HL-60/S4 (cell line): ENCODE results near the gene DIP2C.
"Not testable (repeated sequence)": the region's sequence is repeated elsewhere in the genome, so short reads cannot be mapped to it uniquely, and the experiment has no call there.

ENCODE experiments used
- in situ Hi-C: fragments of 300-500 bp; cut with MboI; formaldehyde crosslinking; loops from 2 replicates; pipeline ENCODE4 v1.14.3; 2022; ENCODE audit warnings: low sequenced_read_pairs

Gene DIP2C

GRCh38 chr10:538895-539294, 150.6 kb downstream of the DIP2C start:
- in situ Hi-C loops: no loop called here

GRCh38 chr10:536935-537334, 152.5 kb downstream of the DIP2C start:
- in situ Hi-C loops: no loop called here

DNA sequence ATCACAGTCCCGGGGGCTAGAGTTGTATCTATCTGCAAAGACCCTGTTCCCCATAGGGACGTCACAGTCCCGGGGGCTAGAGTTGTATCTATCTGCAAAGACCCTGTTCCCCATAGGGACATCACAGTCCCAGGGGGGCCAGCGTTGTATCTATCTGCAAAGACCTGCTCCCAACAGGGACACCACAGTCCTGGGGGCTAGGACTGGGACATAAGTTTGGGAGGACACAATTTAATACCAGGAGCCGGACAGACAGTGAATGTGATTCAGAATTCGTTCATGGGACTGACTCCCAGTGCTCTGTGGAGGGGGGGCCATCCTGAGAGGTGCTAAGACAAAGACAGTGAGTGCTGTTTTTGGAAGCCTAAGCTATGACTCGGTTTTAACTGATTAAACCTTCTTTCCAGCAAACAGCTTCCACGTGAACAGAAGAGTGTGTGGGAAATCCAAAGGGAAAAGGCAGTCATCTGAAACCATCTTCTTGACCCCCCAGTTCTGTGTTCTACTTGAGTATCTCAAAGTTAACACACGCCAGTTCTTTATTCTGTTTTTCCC, 153.0 kb downstream of the DIP2C start:
- in situ Hi-C loops: no loop called here

GRCh38 chr10:535952-536351, 153.5 kb downstream of the DIP2C start:
- in situ Hi-C loops: no loop called here

GRCh38 chr10:535051-535450, 154.4 kb downstream of the DIP2C start:
- in situ Hi-C loops: no loop called here

GRCh38 chr10:534047-534566, 155.4 kb downstream of the DIP2C start:
- in situ Hi-C loops: no loop called here

GRCh38 chr10:533611-534010, 155.9 kb downstream of the DIP2C start:
- in situ Hi-C loops: no loop called here

DNA sequence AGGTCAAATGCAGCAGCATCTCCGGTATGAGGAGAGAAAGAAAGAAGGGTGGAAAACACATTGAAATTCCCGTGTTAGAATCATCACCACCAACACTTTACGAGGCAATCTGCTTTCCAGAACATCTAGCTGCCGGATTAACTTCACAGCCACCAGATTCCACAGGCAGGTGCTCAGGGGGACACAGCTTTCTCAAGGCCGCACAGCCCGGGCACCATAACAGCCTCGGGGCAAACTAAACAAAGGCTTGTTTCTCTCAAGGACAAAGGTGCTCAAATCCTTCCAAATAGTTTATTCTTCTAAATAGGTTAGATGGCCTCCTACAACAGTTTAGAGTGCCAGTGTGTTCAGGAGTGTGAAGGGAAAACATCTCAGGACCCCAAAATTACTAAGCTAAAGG, 156.3 kb downstream of the DIP2C start:
- in situ Hi-C loops: no loop called here

GRCh38 chr10:532331-532730, 157.1 kb downstream of the DIP2C start:
- in situ Hi-C loops: not testable (repeated sequence)

GRCh38 chr10:531541-531940, 157.9 kb downstream of the DIP2C start:
- in situ Hi-C loops: no loop called here

DNA sequence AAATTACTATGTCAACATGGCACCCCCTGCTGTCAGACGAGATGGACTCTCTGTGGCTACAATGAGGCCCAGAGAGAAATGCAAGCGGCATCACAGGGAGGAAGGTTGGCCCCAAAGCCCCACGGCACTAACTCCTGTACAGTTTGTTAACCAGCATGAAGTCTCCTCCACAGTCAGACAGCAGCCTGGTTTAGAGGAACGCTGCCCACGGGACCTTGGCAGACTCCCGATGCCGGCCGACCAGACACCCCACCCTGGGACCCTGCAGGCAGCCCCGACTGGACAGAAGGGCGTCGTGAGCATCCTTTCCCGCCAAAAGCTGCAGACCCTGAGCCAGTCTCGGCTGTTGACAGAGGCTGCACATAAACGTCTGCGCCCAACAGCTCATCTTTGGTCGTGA, 158.8 kb downstream of the DIP2C start:
- in situ Hi-C loops: no loop called here

GRCh38 chr10:529468-530230, 159.8 kb downstream of the DIP2C start:
- in situ Hi-C loops: no loop called here

GRCh38 chr10:528173-529165, 161.0 kb downstream of the DIP2C start:
- in situ Hi-C loops: no loop called here

GRCh38 chr10:527416-527815, 162.1 kb downstream of the DIP2C start:
- in situ Hi-C loops: no loop called here

- in situ Hi-C loops: no loop called here
Observed at GRCh38 chr10:526651-527312, 162.7 kb downstream of the DIP2C start.

GRCh38 chr10:525565-526315, 163.7 kb downstream of the DIP2C start:
- in situ Hi-C loops: no loop called here

- in situ Hi-C loops: no loop called here
Observed at GRCh38 chr10:523925-524324, 165.5 kb downstream of the DIP2C start.

- in situ Hi-C loops: no loop called here
Observed at GRCh38 chr10:522350-522749, 167.1 kb downstream of the DIP2C start.

DNA sequence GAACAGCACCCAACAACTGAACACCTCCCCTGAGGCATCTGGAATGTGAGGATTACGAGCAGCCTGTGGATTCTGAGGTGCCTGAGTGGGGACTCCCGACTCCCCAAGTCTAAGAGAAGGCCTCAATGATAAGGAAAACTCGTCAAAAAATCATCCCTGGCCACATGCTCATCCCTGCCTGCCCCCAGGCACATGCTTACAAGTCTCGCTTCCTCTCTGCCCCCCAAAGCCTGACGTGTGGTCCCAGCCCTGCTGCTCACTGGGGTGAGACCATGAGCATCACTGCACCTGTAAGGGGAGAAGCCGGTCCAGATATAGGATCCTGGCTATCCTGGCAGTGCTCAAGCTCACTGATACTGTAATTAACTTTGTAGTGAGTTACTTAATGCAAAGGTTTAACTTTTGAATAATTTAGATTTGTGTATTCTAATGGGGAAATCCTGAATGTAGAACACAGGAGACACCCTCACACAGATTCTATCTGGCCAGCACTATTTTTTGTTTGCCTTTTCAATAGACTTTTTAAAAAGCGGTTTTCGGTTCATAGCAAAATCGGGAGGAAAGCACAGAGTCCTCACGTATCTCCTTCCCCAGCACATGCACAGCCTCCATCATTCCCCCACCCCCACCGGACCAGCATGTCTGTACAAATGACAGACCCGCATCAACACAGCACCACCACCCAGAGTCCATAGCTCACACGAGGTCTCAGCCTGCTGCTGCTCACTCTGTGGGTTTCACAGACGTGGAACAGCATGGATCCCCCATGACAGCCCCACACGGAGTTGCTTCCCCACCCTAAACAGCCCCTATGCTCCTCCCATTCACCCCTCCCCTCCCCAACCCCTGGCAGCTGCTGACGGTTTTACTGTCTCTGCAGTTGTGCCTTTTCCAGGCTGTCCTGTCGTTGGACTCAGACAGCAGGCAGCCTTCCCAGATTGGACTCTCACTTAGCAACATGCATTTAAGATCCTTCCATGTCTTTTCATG, 167.9 kb downstream of the DIP2C start:
- in situ Hi-C loops: no loop called here
